PFSK-1 (cell line): Measurements from ENCODE around the gene HNF1B.

ENCODE experiments used
- POLR2AphosphoS5 ChIP-seq: IDR thresholded peaks from 2 replicates; pipeline ENCODE4 v1.6.1; 2012; ENCODE audit warnings: low read depth, mild to moderate bottlenecking, control low read depth, low read length, moderate library complexity
- REST ChIP-seq, 2 experiments: IDR thresholded peaks; 2 replicates each; pipeline versions ENCODE4 v1.6.1 to v1.8.0; 2011 to 2012; ENCODE audit warnings: low read depth in 2 of 2, low read length in 2 of 2, control low read depth in 1 of 2, inconsistent platforms in 1 of 2, mild to moderate bottlenecking in 1 of 2, moderate library complexity in 1 of 2; ENCODE audit not compliant: insufficient read depth in 1 of 2
- SIN3A ChIP-seq: IDR thresholded peaks from 2 replicates; pipeline ENCODE4 v1.6.1; 2012; ENCODE audit warnings: mild to moderate bottlenecking, low read length, moderate library complexity, borderline replicate concordance; ENCODE audit not compliant: insufficient read depth
- TAF1 ChIP-seq: IDR thresholded peaks from 2 replicates; pipeline ENCODE4 v1.6.1; 2012; ENCODE audit warnings: low read length, control low read depth, borderline replicate concordance; ENCODE audit not compliant: insufficient read depth

- TF ChIP-seq REST (IDR thresholded peaks at IDR 0.05; ENCODE audit: insufficient read depth in 1 of 2, low read depth in 2 of 2, low read length in 2 of 2) (no peak), TAF1 (no peak), POLR2AphosphoS5 (no peak), SIN3A (no peak)
Measured at GRCh38 chr17:37647856-37648255, 97.0 kb downstream of the HNF1B start.
